ENCODE results near the gene MORN1.

Gene MORN1

DNA sequence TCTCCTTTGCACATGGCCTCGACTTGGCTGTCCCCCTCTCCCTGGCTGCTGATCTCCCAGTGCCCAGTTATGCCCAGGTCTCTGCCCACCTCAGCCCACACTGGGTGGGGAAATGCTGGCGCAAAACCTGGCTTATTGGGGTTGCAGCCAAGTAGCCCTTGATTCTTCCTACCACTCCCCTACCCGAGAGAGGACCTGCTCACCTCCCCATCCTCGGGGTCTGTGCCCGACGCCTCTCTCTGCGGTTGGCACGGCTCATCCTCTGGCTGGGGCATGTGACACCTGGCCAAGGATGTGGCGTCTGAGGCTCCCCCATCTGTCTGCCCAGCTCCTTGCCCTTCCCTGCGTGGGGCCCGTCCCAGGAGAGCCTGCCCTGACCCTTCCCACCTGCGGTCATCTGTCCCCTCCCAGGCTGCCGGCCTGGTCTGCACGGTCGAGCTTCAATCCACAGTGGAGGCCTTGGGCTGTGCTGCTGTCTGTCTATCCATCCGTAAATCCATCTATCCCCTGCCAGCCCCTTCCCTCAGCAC is 27.5 kb upstream of the MORN1 start:
- no peak for DNase-seq

DNA sequence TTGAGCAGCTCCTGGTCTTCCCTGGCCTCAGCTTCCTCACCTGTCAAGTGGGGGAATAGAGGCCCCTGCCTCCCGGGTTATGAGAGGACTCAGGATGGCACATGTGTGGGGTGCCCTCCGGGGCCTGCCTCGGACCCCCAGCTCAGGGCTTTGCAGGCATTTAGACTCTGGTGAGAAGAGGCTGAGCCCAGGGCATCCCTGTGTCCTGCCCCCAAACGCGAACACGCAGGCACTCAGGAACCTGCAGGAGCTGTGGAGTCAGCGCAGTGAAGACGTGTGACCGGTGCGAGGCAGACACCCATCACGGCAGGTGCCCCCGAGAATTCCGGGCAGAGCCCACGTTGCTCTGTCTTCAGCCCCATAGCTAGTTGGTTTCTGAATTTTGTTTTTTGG is 26.5 kb upstream of the MORN1 start:
- no peak for DNase-seq

DNA sequence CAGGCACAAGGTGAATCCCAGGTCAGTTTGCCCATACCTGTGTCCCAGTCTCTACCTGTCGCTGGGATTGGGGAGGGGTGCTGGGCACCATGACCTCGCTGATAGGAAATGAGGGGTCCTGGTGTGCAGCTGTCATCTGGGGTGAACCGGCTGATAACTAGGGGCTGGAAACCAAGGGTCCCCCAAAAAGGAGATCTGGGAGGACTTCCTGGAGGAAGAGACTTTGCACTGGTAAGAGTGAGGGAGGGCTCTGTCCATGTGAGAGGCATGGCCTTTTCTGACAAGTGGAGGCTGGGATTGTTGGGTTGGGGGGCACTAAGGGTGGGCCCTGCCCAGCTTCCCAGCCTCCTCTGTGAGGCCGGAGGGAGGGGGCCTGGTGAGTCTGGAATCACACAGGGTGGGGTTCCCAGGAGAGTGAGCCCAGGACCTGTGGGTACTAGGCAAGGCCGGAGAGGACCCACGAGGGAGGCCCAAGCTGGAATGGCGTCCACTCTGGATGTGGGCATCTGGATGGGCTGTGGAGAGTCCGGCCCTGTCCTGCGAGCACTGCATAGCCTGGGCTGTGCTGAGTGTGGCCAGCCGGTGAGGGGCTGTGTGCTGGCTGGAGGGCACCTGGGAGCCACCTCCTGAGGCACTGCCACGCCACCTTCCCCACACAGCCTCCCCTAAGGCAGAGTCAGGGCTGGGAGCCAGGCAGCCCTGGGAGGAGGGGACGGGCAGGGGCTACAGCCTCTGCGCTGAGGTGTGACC is 25.9 kb upstream of the MORN1 start:
- DNase-seq: no peak

DNA sequence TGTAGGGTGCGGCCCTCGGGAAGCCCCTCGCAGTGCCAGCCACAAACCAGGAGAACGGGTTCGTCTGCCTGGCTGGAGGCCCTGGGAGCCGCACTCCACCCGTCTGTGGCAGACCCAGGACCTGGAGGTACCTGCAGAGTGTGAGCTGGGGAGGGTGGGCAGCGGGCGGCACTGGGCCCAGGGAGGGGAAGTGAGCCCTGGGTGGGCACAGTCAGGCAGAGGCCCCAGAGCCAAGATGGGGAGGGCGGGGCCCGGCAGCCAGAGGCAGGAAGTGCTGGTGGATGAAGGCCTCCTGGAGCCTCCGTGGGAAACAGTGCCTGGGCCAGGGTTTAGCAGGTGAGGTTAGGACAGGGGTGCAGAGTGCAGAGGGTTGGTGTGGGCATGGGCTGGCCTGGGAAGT is 25.0 kb upstream of the MORN1 start:
- DNase-seq: no peak

DNA sequence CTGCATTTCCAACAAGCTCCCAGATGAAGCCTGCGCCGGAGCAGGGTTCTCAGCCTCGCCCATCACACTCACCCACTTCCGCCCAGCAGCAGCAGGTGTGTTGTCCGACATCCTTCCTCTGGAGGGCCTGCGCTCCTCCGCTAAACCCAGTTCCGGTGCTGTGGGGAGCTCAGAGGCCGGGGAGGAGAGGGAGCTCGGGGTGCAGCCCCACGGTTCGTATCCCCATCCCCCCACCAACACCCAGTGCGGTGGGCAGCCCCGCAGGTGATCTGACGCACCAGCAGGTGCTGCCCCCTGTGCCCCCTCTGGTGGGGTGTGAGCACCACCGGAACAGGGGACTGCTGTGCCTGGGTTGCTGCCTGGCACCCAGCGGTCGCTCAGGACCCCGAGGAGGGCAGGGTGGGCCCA is 24.5 kb upstream of the MORN1 start:
- no peak for DNase-seq

DNA sequence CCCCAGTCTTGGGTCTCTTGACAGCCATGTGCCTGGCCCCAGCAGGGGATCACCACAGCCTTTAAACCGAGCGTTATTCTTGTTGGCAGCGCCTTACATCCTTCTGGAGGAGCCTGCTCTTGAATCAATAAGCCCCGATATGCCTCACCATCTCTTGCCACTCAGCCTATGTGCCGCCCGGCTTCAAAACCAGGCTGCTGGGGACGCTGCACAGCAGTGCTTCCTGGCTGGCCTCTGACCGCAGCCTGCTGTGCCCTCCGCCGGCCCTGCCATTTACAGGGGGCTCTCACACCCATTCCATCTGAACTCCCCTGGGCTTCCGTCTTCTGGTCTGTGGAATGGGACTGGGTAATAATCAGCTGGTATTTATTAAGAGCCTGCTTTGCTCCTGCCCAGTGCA is 24.0 kb upstream of the MORN1 start:
- DNase-seq: no peak

DNA sequence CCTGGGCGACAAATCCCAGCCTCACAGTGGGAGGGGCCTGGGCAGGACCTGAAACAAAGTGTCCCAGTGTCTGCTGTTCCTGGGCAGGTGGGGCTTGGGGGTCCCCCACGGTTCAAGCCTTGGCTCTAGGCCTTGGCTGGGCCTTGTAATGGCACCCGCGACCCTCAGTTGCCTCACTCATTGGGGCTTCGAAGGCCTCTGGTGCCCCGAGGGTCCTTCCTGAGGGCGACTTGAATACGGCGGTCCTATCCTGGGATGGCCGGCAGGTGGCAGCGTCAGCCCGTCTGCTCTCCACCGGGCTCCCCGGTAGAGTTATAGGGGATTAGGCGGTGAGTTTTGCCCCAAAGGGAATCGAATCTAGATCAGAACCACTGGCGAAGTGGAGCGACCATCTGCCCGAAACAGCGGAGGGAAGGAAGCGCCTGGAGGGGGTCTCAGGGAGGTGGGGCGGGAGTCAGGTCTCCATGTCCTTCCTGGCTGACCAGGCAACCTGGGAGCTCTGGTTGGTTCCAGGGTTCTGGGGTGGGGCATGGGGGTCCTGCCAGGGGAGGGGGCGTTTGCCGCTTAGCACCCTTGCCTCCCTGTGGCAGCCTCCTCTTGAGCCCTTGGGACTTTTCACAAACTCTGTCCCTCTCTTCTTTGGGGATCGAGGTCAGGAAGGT is 23.1 kb upstream of the MORN1 start:
- DNase-seq: no peak

DNA sequence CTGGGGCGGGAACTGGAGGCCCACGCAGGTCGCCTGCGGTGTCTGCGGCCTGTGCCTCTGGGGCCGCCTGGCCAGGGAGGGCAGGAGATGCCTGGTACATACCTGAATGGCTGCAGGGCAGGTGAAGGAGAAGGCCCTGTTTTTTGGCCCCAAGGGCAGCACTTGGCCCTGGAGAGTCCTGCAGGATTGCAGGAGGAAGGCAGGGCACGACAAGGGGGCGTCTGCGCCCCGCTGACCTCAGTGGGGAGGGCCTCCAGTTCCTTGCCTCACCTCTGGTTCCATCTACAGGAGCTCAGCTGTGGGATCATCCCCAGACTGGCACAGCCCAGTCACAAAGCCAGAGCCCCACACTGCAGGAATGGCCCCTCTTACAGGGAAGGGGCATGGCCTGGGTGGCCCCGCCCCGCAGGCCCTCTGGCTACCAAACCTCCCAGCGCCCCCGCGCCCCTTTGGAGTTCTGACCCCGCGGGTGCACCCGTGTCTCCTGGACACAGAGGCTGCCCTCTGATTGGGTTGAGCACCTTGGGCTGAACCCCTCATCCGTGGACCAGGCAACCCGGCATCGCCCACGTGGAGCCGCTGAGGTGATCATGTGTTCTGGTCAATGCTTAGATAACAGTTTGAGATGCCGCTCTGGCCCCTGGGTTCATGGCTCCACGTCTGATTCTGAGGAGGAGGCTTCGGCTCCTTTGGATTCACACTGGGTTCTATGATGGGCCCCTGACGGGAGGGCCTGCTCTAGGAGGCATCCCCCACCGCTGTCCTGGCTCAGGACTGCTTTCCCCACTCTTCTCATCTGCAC is 22.3 kb upstream of the MORN1 start:
- DNase-seq: no peak

DNA sequence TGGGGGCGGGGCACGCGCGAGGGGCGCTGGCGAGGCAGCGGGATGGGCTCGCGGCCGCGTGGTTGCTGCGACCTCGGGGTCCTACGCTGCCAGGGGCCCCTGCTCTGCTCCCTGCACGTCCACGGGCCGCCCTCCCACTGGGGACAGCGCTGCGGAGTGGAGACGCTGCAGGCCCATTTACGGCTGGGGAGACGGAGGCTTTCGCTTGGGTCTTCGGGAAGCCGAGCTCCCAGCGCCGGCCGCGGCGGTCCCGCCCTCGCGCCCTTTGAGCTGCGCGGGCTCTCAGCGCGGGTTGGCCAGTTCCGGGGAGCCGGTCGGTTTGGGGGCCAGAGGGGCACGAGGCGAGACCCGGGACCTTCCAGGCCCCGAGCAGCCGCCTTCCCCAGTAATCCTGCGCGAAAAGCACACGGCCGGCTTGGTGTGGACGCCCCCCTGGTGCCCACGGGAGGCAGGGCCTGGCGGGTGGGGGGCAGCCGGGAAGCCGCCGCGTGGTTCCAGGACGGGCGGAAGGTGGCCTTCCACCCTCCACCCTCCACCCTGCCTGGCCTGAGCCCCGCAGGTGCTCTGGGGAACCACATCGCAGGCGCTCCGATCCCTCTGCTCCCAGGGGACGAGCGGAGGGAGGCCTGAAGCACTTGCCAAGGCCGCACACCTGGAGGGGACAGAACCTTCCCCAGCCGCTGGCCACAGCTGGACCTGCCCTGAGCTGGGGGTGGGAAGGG is 21.6 kb upstream of the MORN1 start:
- no peak for DNase-seq

DNA sequence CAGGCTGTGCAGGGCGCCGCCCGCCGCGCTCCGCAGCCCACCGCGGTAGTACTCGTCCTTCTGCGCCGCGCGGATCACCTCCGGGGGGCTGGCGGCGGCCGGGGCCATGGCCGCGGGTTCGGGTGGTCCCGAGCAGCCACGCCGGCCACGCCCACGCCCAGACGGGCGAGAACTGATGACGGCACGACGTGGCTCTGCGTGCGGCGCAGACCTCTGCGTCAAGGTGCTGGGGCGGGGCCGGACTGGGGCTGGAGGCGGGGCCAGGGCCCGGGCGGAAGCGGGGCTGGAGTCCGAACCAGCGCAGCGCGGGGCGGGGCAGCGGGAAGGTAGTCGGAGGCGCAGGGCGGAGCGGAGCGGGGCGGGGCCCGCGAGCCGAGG is 21.0 kb upstream of the MORN1 start, which contains the start of gene PEX10:
PEX10 (minus strand) TSS at position 170 of the 378 bp plus-strand sequence; CDS start at position 108, 62 bp downstream.
- peak; percentile 94 to 96 for DNase-seq

DNA sequence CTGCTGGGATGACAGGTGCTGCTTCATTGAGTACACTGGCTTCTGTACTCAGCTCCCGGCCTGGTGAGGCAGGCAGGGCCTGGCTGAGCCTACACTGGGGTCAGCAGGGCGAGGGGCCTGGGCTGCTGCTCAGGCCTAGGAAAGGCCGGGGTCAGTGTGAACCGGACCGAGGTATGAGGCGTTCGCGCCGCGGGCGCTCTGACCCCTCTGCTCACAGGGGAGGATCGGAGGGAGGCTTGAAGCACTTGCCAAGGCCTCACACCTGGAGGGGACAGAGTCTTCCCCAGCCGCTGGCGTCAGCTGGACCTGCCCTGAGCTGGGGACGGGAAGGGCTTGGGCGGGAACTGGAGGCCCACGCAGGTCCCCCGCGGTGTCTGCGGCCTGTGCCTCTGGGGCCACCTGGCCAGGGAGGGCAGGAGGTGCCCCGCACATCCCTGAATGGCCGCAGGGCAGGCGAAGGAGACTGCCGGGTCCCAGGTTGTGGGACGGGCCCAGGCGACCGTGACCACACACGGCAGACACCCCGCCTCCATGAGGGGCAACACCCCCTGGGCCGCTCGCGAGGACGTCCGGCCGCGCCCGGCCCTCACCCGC is 20.5 kb upstream of the MORN1 start:
- no peak for DNase-seq

DNA sequence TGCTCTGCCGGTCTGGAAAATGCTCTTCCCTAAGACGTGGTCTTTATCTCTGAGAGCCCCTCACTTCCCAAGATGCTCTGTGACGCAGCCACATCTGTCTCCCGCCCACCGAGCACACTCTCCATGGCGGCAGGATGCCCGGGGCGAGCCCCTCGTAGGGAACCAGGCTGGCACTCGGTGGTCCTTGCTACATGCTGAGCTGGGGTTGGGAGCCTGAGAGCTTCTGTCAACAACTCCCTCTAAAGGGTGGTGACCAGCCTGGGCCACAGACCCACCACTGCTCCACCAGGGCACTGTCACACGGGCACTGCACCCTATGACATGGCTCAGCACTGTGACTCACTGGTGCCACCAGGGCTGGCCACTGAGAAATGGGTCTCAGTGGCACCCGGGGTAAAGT is 18.4 kb upstream of the MORN1 start:
- no peak for DNase-seq

DNA sequence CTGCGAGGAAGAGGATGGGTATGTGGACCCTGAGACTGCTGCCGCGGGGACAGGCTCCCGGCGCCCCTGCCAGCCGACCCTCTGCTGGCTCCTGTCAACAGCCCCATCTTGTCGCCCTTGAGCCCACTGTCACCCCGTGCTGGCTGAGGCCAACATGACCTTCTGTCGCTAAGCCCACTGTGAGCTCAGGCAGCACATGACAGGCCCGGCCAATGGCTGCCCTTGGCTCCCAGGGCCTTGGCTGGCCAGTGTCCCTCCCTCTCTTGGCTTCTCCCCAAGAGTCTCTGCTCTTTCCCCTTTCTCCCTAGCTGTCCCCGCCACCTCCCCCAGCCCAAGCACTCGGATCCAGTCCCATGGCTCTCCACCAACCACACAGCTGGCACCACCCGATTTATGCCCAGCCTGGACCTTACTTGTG is 17.5 kb upstream of the MORN1 start:
- DNase-seq: no peak

DNA sequence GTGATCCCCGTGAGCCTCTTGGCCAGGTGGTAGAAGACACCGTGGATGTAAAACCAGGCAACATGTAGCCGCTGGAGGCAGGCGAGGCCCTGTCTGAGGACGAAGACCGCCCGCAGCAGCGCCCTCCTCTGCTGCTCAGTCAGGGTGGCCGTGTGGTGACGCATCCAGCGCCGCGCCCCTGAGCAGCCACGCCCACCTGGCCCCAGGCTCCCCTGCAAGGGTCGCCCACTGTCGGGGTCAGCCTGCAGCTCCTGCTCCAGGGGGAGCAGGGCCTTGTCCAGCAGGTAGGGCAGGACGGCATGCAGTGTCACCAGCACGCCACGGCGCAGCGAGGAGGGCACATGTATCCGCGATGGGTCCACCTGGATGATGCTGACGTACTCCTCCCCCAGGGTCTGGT is 17.1 kb upstream of the MORN1 start:
- DNase-seq: no peak

DNA sequence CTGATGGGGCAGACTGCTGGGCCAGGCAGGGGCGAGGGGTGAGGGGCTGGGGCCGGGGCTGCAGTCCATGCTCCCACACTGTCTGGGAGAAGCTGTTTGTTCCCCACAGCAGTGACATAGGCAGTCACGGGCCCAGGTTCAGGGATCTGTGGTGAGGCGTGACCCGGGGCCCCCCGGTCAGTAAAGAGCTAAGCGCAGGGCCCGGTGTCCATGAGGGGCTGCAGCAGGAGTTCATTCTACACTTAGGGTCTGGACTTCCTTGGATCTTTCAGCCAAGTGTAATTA is 16.6 kb upstream of the MORN1 start:
- no peak for DNase-seq

DNA sequence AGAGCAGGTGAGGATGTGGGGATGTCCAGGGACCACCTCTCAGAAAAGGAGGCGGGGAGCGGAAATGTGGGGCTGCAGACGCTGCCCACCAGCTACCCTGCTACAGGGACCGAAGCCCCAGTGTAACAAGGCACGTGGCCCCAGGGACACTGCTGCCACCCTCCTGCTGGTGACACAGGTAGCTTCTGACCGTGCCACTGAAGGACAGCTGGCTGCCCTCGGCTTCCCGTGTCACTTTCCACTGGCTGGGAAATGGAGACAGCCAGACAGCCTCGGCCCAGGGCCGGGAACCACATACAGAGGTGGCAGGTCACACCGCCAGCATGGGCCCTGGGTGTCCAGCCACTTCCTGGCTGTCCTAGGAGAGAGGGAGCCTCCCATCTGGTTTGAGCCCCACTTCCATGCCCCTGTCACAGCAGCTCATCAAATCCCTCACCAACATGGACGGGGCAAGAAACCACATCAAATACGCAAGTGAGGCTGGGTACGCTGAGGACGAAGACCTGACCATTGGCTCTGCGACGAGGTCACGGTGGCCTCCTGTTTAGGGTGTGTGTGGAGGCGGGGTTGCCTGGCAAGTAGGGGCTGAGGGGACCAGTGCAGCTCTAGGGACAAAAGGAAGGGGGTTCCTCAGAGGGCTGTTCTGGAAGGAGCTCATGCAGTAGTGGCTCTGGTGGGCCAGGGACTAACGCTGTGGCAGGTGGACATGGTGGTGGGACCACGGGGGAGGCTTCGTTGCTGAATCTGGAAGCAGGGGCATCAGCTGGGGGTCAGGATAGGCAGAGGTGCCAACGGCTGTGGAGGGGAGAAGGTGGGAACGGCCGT is 16.0 kb upstream of the MORN1 start:
- DNase-seq: no peak

DNA sequence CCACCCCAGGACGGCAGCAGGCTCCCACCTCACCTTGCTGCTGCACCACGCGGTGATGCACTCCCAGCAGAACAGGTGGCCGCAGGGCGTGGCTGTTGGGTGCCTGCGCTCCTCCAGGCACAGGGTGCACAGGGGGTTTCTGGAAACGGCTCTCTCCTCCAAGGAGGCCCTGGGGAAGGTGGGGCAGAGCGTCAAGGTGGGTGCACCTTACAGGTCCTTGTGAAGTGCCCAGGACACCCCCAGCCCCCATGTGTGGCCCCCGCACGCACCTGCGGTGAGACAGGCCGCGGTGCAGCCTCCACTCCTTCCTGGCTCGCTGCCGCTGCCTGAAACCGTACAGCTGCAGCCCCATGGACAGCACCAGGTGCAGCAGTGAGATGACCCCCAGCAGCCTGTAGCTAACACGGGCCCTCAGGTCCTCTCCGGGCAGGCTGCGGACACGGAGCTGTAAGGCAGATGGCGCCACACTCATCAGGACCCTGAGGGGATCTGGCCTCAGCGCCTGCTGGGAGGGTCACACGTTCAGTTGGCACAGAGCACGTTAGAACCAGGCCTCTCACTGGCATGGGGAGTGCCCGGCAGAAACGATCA is 15.2 kb upstream of the MORN1 start:
- DNase-seq: no peak

DNA sequence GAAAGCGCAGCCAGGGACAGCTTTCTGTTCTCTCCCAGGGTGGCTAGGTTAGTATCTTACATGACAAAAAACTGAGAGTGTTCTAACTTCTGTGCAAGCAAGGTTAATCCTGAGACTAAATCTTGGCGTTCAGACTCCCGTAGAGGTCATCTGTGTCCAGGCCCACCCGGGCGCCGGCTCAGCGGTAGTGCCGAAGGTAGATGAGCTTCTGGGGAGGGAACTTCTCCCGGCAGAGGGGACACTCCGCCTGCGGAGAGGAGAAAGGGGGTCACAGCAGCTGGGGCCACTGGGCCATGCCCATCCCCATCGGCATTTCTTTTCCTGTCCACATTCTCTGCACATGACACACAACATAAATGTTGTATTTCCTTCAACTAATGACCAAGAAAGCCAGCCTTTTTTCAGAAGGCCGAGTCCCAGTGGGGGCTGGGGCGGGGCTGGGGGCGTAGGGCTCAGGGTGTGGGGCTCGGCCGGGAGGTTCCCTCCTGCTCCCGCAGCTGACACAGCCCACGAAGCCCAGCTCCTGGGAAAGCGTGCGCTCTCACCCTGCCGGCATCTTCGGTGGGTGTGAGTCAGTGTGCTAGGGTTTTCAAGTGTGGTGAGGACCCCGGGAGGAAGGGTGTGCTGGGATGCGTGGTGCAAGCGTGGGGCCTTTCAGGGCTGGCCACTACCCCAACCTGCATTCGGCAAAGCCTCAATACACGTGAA is 14.4 kb upstream of the MORN1 start:
- no peak for DNase-seq

DNA sequence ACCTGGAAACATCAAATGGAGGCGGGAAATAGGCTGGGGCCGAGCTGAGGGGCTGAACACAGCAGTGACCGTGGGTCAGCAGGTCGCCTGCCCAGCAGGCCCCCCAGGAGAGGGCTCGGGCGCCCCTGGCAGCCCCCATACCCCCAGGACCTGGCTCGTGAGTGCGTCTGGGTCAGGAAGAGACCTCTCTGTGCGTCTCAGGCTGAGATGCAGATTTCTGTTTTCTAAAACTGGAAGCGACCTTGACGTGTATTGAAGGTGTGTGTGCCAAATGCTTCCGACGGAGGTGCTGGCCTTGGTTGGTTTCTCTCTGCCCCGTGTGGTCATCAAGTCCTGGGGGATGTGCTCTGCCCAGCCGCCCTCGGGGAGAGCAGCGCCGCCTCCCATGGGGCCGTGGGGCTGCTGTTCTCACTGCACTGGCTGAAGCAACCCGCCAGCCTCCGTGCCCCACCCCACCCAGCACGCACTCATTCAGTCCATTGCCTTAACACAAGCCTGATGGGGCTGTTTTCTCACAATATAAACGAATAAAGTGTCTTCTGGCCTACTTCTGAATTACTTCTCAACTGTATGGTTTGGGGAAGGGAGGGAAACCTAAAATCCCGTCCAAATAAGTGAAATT is 13.6 kb upstream of the MORN1 start:
- no peak for DNase-seq
